ENCODE measurements around the gene DNAAF5. TPM values are rescaled to one million over a fixed set of nuclear protein-coding genes. Genes with fewer than 3 reads are reported as not detected.

Gene DNAAF5
- total RNA-seq, 3 donors from 2014 or later: 52.3 to 69.3 (median 52.3) TPM

DNA sequence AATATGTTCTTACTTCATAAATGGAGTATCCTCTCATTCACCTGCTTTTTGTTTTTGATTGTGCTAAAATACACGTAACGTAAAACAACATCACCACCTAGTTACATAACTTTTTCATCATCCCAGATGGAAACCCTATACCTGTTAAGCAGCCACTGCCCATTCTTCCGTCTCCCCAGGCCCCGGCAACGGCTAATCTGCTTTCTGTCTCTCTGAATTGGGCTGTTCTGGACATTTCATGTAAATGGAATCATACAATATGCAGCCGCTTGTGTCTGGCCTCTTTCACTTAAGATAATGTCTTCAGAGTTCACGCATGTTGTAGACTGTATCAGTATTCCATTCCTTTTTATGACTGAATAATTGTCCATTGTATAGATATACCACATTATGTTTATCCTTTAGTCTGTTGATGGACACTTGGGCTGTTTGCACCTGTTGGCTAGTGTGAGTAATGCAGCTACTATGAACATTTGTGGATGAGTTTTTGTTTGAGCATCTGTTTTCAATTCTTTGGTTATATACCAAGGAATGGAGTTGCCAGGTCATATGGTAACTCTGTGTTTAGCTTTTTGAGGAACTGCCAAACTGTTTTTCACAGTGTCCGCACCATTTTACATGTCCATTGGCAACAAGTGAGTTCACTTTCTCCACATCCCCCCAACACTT lies 91.7 kb downstream of the DNAAF5 start:
- ATAC-seq (no peak), DNase-seq (no peak)
- Mint-ChIP-seq H3K4me1 (ENCODE audit: low read depth) (peaks cover 59% of the 10 kb centered on the region), H3K36me3 (ENCODE audit: insufficient read depth) (peaks cover 11% of the 10 kb centered on the region), H3K4me3 (peak overlapping the region; percentile 95), H3K27me3 (ENCODE audit: low read depth) (no peaks in the 10 kb centered on the region), H3K9me3 (no peaks in the 10 kb centered on the region)

DNA sequence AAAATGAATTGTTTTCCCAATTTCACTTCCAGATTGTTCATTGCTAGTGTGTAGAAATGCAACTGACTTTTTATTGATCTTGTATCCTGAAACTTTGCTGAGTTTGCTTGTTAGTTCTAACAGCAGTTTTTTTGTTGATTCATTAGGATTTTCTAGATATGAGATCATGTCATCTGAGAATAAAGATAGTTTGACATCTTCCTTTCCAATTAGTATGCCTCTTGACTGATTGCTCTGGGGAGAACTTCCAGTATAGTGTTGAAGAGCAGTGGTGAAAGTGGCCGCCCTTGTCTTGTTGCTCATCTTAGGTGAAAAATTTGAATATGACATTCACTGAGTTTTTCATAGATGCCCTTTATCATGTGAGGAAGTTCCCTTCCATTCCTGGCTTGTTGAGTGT lies 93.8 kb downstream of the DNAAF5 start:
- Mint-ChIP-seq H3K27me3 (ENCODE audit: low read depth) (no peaks in the 10 kb centered on the region), H3K36me3 (ENCODE audit: insufficient read depth) (peaks cover 16% of the 10 kb centered on the region), H3K4me1 (ENCODE audit: low read depth) (peaks cover 61% of the 10 kb centered on the region), H3K4me3 (peak overlapping the region; percentile 2), H3K9me3 (no peaks in the 10 kb centered on the region)
- no peak for ATAC-seq
- DNase-seq: no peak

DNA sequence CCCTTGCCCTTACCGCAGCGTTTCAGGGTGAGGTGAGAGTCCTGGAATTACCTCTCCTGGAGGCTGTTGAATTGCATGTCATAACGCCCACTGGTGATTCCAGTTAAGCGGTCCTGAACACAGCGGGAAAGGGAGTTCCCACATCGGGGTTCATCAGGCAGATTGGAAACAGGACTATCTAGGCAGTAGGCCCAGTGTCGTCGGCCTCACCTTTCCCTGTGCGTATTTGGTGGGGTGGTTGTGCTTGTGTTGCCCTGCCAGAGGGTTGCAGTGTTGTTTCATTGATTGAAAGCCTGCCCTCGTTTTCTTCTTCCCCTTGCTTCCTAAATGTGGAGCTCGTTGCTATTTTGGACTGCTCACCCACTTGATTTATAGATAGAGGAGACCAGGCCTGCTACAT lies 95.2 kb downstream of the DNAAF5 start:
- H3K9me3 Mint-ChIP-seq: no peaks in the 10 kb centered on the region
- peaks cover 68% of the 10 kb centered on the region for H3K4me1 Mint-ChIP-seq (ENCODE audit: low read depth)
- DNase-seq (no peak), ATAC-seq (no peak)
- no peaks in the 10 kb centered on the region for H3K27me3 Mint-ChIP-seq (ENCODE audit: low read depth)
- H3K4me3 Mint-ChIP-seq: no peak overlapping the region
- H3K36me3 Mint-ChIP-seq (ENCODE audit: insufficient read depth): peaks cover 20% of the 10 kb centered on the region

DNA sequence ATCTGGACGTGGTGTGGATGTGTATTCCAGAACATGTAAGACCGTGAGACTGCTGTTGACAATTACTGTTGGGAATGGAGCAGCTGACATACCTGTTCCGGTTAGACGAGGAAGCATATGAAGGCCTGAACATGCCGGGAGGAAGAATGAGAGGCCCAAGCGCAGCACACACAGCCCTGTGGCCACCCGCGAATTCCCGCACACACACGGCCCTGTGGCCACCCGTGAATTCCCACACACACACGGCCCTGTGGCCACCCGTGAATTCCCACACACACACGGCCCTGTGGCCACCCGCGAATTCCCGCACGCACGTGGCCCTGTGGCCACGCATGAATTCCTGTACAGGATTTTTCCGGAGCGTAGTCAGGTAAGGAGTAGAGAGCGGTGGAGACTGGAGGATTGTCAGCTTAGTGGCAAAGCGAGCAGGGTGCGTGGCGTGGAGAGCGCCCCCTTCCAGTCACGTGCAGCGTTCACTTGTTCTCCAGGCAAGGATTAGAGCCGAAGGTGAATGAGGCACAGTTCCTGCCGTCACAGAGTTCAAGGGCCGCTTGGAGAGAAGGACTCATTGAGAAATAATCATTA lies 96.3 kb downstream of the DNAAF5 start:
- H3K27me3 Mint-ChIP-seq (ENCODE audit: low read depth): no peaks in the 10 kb centered on the region
- H3K9me3 Mint-ChIP-seq: no peaks in the 10 kb centered on the region
- peaks cover 63% of the 10 kb centered on the region for H3K4me1 Mint-ChIP-seq (ENCODE audit: low read depth)
- ATAC-seq (no peak), DNase-seq (no peak)
- no peak overlapping the region for H3K4me3 Mint-ChIP-seq
- H3K36me3 Mint-ChIP-seq (ENCODE audit: insufficient read depth): peaks cover 20% of the 10 kb centered on the region

DNA sequence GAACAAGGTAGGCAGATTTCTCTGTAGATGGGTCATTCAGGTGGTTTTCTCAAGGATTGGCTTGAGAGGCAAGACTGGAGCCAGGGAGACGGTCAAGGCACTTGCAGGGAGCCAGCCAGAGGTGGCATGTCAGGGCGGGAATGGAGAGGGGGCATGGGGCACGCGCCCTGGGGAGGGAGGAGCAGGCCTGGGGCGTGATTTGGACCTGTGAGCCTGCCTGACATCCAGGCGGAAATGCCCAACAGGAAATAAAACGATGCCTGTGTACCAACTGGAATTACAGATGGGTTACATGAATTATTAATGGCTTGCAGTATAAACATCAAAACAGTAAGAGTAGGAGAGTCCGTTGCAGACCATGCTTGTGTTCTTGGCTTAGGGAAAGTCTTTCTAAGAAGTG lies 97.2 kb downstream of the DNAAF5 start:
- DNase-seq: no peak
- Mint-ChIP-seq H3K9me3 (no peaks in the 10 kb centered on the region), H3K36me3 (ENCODE audit: insufficient read depth) (peaks cover 17% of the 10 kb centered on the region), H3K27me3 (ENCODE audit: low read depth) (no peaks in the 10 kb centered on the region), H3K4me3 (no peak overlapping the region), H3K4me1 (ENCODE audit: low read depth) (peaks cover 58% of the 10 kb centered on the region)
- no peak for ATAC-seq

DNA sequence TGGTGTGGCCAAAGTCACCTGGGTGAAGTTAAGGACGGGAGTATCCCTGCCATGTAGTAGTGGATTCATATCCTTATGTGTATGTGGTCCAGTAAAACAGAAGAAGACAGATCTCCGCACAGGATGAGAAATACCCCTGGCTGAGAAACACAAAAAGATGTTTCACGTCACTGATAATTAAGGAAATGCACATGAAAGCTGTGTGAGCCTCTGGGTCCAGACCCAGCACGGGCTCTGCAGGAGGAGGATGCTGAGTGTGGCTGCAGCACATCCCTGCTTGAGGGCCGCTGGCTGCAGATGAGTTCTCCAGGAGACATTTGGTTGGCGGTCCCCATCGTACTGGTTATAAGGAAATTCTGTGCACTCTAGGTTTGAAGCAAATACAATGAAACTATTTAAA lies 97.6 kb downstream of the DNAAF5 start:
- ATAC-seq: no peak
- no peak for DNase-seq
- H3K4me1 Mint-ChIP-seq (ENCODE audit: low read depth): peaks cover 61% of the 10 kb centered on the region
- no peak overlapping the region for H3K4me3 Mint-ChIP-seq
- peaks cover 17% of the 10 kb centered on the region for H3K36me3 Mint-ChIP-seq (ENCODE audit: insufficient read depth)
- H3K27me3 Mint-ChIP-seq (ENCODE audit: low read depth): no peaks in the 10 kb centered on the region
- H3K9me3 Mint-ChIP-seq: no peaks in the 10 kb centered on the region

DNA sequence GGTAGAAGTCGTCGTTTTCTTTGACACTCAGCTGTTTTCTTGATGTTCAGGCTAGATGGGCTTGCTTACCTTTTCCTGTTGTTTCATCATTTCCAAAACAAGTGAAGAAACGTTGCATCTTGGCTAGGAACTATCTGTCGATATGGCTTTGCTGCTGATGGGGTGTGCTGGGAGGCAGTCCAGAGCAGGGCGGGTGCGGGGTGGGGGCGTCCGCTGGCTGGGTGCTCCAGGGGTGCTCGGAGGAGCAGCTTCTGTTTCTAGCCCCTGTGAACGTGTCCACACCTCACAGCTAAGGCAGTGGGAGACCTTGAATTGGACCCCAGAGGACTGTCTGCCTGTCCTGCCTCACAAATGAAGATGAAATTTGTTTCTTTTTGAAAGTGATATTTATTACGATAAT lies 98.2 kb downstream of the DNAAF5 start:
- Mint-ChIP-seq H3K27me3 (ENCODE audit: low read depth) (no peaks in the 10 kb centered on the region), H3K4me1 (ENCODE audit: low read depth) (peaks cover 57% of the 10 kb centered on the region), H3K4me3 (no peak overlapping the region), H3K36me3 (ENCODE audit: insufficient read depth) (peaks cover 13% of the 10 kb centered on the region), H3K9me3 (no peaks in the 10 kb centered on the region)
- DNase-seq (no peak), ATAC-seq (no peak)

DNA sequence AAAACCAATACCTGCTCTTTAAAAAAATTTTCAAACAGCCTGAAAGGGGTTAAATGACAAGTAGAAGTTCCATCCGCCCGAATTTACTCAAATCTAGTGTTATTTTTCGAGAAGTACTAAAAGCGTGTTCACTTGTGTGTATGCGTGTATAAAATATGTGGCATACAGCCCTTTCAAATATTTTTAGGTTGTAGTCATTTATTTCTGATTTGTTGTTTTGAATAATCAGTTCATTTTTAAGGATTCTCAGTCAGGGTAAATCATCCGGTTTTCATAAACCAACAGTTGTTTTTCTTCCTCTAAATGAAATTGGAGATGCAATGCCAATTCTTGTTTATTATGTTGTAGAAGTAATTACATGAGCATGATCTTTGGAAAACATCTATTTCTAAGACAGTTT lies 98.9 kb downstream of the DNAAF5 start:
- no peak for ATAC-seq
- Mint-ChIP-seq H3K4me3 (no peak overlapping the region), H3K9me3 (no peaks in the 10 kb centered on the region), H3K4me1 (ENCODE audit: low read depth) (peaks cover 56% of the 10 kb centered on the region), H3K36me3 (ENCODE audit: insufficient read depth) (peaks cover 13% of the 10 kb centered on the region), H3K27me3 (ENCODE audit: low read depth) (no peaks in the 10 kb centered on the region)
- no peak for DNase-seq

DNA sequence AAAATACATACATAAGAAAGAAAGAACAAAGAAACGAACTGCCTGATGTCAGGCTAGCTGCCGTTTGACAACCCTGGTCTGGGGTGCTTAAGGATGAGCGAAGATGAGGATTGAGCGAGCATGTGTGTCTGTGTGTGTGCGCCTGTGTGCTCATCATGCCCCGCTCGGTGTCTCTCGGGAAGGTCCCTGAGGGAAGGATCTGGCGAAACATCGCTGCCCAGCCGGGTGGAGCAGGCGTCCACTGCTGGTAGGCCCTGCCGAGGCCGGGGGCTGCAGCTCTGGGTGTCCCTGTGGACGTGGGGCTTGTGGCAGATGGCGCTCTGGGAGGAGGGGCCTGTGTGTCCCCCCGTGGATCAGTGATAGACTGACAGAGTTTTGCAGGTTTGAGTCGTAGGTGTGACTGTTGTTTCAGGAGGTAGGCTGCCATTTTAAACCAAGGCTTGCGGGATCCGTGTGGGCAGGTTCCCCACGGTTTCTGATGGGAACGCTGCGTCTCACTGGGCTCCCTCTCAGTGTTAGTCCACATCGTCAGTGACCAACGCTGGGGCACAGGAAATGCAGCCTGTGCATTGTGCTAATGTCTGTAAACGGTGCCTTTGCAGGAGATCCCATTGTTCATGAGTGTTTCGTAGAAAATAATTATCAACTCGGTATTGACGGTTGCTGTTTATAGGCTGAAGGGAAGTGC lies 99.9 kb downstream of the DNAAF5 start:
- no peaks in the 10 kb centered on the region for H3K9me3 Mint-ChIP-seq
- no peak for DNase-seq
- no peak for ATAC-seq
- H3K4me3 Mint-ChIP-seq: no peak overlapping the region
- peaks cover 57% of the 10 kb centered on the region for H3K4me1 Mint-ChIP-seq (ENCODE audit: low read depth)
- H3K36me3 Mint-ChIP-seq (ENCODE audit: insufficient read depth): peaks cover 11% of the 10 kb centered on the region
- H3K27me3 Mint-ChIP-seq (ENCODE audit: low read depth): no peaks in the 10 kb centered on the region

DNA sequence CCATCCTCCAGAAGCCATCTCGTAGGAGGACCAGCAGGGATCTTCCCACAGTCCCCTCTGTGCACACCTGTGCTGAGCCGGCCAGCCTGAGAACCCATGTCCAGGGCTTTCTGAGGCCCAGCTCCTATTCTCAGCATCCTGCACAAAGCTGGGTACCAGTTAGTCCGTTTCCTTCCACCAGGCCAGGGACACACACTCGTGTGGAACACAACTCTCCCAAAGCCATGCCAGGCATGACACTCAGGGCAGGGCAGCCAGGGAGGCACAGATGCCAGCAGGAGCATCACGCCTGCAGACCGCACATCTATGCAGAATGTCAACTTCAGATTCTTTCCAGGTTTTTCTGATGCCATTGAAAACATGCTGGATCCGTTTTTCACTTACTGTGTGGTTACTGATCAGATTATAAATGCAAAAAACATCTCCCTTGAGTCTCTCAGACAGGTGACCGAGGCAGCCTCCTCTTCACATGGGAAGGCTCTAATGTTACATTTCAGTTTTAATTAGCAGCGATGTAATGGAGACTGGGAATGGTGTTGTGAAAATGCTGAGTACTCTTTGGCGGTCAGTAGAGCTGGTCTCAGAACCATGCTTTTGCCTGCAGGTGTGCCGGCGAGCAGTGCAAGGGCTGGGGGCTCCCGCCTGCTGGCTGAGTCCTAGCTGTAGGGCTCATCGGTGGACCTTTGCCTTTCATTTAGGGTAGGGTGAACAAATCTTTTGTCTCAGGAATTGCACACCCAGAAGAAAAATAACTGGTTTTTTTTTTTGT lies 102.5 kb downstream of the DNAAF5 start:
- DNase-seq: no peak
- ATAC-seq: no peak
- peaks cover 61% of the 10 kb centered on the region for H3K4me1 Mint-ChIP-seq (ENCODE audit: low read depth)
- H3K9me3 Mint-ChIP-seq: no peaks in the 10 kb centered on the region
- H3K36me3 Mint-ChIP-seq (ENCODE audit: insufficient read depth): peaks cover 13% of the 10 kb centered on the region
- H3K4me3 Mint-ChIP-seq: no peak overlapping the region
- no peaks in the 10 kb centered on the region for H3K27me3 Mint-ChIP-seq (ENCODE audit: low read depth)

DNA sequence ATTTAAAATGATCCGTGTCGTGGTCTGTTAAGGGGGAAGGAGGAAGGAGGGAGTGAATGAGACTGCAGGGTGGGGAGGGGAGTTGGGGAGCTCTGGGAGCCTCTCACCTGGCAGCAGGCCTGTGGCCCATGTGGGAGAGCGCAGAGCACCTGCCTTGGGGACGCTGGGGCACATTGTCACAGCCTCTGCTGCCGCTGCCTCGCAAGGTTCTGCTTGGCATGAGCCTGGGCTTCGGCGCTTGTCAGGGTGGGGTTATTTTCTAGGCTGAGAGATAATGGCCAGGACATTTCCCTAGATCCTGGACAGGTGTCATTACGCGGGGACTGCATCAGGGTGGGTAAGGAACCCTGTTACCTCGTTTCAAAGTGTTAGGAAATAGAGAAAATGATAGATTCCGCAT lies 103.6 kb downstream of the DNAAF5 start:
- no peaks in the 10 kb centered on the region for H3K27me3 Mint-ChIP-seq (ENCODE audit: low read depth)
- H3K36me3 Mint-ChIP-seq (ENCODE audit: insufficient read depth): peaks cover 10% of the 10 kb centered on the region
- H3K4me1 Mint-ChIP-seq (ENCODE audit: low read depth): peaks cover 58% of the 10 kb centered on the region
- ATAC-seq (no peak), DNase-seq (no peak)
- H3K9me3 Mint-ChIP-seq: no peaks in the 10 kb centered on the region
- H3K4me3 Mint-ChIP-seq: no peak overlapping the region

DNA sequence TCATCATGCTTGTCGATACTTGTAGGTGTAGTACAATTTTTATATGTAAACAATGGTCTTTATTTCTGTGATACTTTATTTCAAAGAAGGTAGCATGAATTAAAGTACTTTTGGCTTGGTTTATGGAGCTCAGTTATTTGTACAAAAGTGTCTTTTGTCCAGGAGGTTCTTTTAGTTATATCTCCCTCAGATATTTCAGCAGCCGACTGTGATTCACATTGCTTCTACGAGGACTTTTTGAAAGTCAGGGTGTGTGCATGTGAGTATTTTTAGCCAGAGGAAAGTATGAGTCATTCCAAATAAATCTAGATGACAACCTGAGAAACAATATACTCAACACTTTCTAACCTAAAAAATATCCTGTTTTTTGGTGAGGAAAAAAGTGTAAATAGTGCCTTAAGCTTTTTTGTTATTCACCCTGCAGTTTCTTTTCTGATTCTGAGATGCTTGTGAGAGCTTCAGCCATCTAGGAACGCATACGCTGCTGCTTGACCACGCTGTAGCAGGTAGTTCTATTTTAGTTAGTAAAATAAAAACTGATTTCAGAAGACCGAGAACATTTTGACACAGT lies 105.2 kb downstream of the DNAAF5 start:
- H3K36me3 Mint-ChIP-seq (ENCODE audit: insufficient read depth): peaks cover 10% of the 10 kb centered on the region
- H3K4me1 Mint-ChIP-seq (ENCODE audit: low read depth): peaks cover 62% of the 10 kb centered on the region
- H3K9me3 Mint-ChIP-seq: no peaks in the 10 kb centered on the region
- DNase-seq (no peak), ATAC-seq (peak; percentile 69 to 73)
- no peaks in the 10 kb centered on the region for H3K27me3 Mint-ChIP-seq (ENCODE audit: low read depth)
- peak overlapping the region; percentile 83 for H3K4me3 Mint-ChIP-seq

DNA sequence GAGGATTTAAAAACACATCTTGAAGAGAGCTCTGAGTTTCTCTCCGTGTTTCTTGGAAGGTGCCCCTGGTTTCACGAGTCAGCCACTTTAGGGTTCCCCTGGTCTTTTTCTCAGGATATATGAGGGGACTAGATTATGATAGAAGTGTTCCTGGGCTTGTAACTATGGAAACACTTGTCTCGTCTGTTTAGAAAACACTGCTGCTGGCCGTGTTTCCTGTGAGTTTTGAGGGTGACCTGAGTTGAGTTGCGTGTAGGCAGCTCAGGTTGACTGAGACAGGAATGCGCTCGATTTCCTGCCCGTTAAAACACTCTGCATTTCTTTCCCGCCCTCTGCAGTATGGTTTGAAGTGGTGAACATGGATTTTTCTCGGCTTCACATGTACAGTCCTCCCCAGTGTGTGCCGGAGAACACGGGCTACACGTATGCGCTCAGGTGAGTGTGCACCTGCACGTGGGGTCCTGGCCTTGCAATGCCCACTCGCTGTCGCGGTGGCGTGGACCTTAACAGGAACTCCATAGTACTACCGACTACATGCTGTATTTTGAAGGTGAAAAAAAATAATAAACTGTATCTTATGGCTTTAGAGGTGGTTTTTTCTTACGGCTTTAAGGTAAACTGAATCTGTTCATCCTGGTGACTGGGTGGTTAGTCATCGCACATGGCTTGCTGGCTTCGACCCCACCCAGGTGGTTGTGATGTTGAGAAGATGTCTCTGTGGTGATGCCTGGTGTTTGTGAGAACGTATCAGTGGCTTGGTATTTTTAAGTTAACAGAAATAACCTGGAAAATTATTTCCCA lies 105.9 kb downstream of the DNAAF5 start, which contains the start of gene SUN1:
SUN1 (plus strand) TSS at position 310 of the 801 bp plus-strand sequence; CDS start at position 359, 49 bp downstream.
- peak; percentile 79 to 80 for ATAC-seq
- peak within 1 kb of the TSS; percentile 83 for H3K4me3 Mint-ChIP-seq
- peak; percentile 71 for DNase-seq
- peaks cover 10% of the 10 kb centered on the region for H3K36me3 Mint-ChIP-seq (ENCODE audit: insufficient read depth)
- no peaks in the 10 kb centered on the region for H3K27me3 Mint-ChIP-seq (ENCODE audit: low read depth)
- H3K4me1 Mint-ChIP-seq (ENCODE audit: low read depth): peaks cover 67% of the 10 kb centered on the region
- no peaks in the 10 kb centered on the region for H3K9me3 Mint-ChIP-seq
